Measurements from ENCODE around the gene RAMP1. TPM values are rescaled to one million over a fixed set of nuclear protein-coding genes. Genes with fewer than 3 reads are reported as not detected.

RAMP1 gene
- total and polyA plus RNA-seq, 8 donors, result 53.3 to 87.6 (median 61.7) TPM

DNA sequence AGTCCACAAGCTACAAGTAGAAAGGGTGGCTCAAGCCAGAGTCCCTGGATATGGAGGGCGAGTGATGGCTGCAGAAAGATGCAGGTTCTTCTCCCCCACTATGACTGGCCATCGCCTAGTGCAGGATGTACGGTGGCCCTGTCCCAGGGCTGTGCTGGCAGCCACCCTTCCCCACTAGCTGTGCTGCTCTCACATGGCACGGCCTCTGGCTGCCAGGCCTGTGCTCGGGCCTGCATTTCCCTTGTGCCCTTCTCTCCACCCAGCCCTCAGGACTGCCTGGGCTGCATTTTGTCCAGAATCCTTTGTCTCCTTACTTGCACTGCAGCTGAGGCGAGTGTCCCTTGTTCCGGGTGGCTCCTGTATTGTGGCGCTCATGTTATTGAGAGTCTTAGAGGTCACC is 1.6 kb upstream of the RAMP1 start:
- no peak overlapping the region for H3K27ac ChIP-seq
- WGBS, 2 donors, result 64 to 72% methylated on average over 8 of the region's 8 CpGs
- no peak for TF ChIP-seq CTCF (IDR thresholded peaks at IDR 0.05)
- H3K36me3 ChIP-seq, result no peaks in the 10 kb centered on the region
- no peaks in the 10 kb centered on the region for H3K27me3 ChIP-seq
- no peaks in the 10 kb centered on the region for H3K9me3 ChIP-seq
- DNase-seq, result peak in 1 of 6 donors; percentile 15
- no peak for FAIRE-seq
- H3K4me1 ChIP-seq, result peaks cover 12 to 21% (median 17%) of the 10 kb centered on the region in 3 donors
- no peak for ATAC-seq
- H3K4me3 ChIP-seq, result no peak overlapping the region
- intact Hi-C loops (cut with DNase I), result loop anchor here in 1 of 3 donors (5.0 kb wide), 1 partner anchor 400 kb away; no protein-coding TSS in a partner anchor

DNA sequence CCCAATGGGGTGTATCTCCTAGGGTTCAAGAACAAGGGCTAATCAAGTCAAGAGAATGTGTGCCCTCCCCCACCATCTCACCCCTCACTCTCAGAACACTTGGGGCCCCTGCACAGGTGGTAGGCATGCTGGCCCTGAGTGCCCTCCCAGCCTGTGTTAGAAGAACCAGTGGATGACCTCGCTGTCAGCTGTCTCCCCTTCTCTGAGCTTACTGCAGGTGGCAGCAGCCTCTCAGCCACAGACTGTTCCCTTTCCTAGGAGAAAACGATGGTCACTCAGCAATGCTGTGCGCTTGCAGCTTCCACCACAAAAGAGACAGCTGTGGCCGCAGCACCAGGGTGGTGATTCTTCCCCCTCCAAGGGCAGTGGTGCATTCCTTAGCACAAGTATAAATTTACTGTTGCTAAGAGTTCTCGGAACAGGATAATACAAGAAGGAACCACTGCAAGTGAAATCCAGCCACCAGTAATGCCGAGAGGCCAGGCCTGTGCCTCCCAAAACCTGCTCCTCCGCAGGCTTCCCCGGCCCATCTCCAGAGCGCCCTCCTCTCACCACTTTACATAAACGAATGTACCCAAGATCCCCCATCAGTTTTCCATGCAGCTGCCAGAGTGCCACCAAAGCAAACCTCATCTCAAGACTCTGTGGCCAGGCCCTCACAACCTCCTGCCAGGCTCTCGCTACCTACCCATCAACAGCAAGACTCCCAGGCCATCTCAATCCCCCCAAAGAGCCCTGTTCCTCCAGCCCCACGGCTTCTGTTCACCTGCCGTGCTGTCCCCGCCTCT is 935 bp upstream of the RAMP1 start:
- FAIRE-seq, result no peak
- intact Hi-C loops (cut with DNase I), result loop anchor here in 1 of 3 donors (5.0 kb wide), 1 partner anchor 399 kb away; no protein-coding TSS in a partner anchor
- Histone ChIP-seq H3K4me3 (peak overlapping the region in 3 of 4 donors; percentile 60 to 73 (median 69)), H3K27me3 (no peaks in the 10 kb centered on the region), H3K36me3 (no peaks in the 10 kb centered on the region), H3K4me1 (peaks cover 17 to 27% (median 24%) of the 10 kb centered on the region in 3 donors), H3K27ac (peak overlapping the region; percentile 89 to 94 (median 92)), H3K9me3 (no peaks in the 10 kb centered on the region)
- WGBS, 2 donors, result 24 to 30% methylated on average over 14 of the region's 14 CpGs
- peak; percentile 55 to 82 (median 77) for ATAC-seq
- peak; percentile 69 to 84 (median 80) for DNase-seq
- TF ChIP-seq CTCF (IDR thresholded peaks at IDR 0.05), result peak; percentile 41 to 66 (median 55)

- H3K4me3 ChIP-seq, result peak overlapping the region in 3 of 4 donors; percentile 60 to 73 (median 69)
- no peaks in the 10 kb centered on the region for H3K27me3 ChIP-seq
- WGBS, 2 donors, result 10 to 13% methylated on average over 15 of the region's 15 CpGs
- H3K27ac ChIP-seq, result peak overlapping the region; percentile 89 to 94 (median 92)
- ATAC-seq (peak in 3 of 4 donors; percentile 2 to 21 (median 2)), DNase-seq (peak in 3 of 6 donors; percentile 52 to 69 (median 64)), FAIRE-seq (no peak)
- H3K4me1 ChIP-seq, result peaks cover 23 to 32% (median 30%) of the 10 kb centered on the region in 3 donors
- intact Hi-C loops (cut with DNase I), result loop anchor here in 1 of 3 donors (5.0 kb wide), 1 partner anchor 398 kb away; no protein-coding TSS in a partner anchor
- H3K36me3 ChIP-seq, result no peaks in the 10 kb centered on the region
- H3K9me3 ChIP-seq, result no peaks in the 10 kb centered on the region
- TF ChIP-seq CTCF (IDR thresholded peaks at IDR 0.05), result no peak
Observed at GRCh38 chr2:237859082-237859433, 365 bp upstream of the RAMP1 start.

GRCh38 chr2:237860273-237860935 is 981 bp downstream of the RAMP1 start:
- Histone ChIP-seq H3K4me3 (peak overlapping the region; percentile 58 to 73 (median 64)), H3K27me3 (no peaks in the 10 kb centered on the region), H3K27ac (peak overlapping the region; percentile 89 to 94 (median 92)), H3K4me1 (peaks cover 30 to 41% (median 36%) of the 10 kb centered on the region in 3 donors), H3K36me3 (no peaks in the 10 kb centered on the region), H3K9me3 (no peaks in the 10 kb centered on the region)
- intact Hi-C loops (cut with DNase I), result no loop called here
- ATAC-seq (peak; percentile 17 to 30 (median 26)), FAIRE-seq (no peak), DNase-seq (peak in 3 of 6 donors; percentile 35 to 69 (median 51))
- 9 to 14% methylated on average over 22 of the region's 22 CpGs for WGBS, 2 donors
- TF ChIP-seq CTCF (IDR thresholded peaks at IDR 0.05), result no peak

Measured in pancreas (tissue), 10 donors.